PC-9 (cell line): Measurements from ENCODE around the gene MIDN. TPM values are rescaled to one million over a fixed set of nuclear protein-coding genes. Genes with fewer than 3 reads are reported as not detected.

Source experiments
- BruUV-seq: library from RNA; stranded (reverse); fragments of 400-500 nt; replicated peaks from 2 replicates; lab custom pipeline; 2021; lab: Mats Ljungman, UMichigan
- CTCF ChIA-PET: fragments of 300-600 bp; sonication (Branson Sonifier 250); formaldehyde crosslinking; loops from one replicate; lab custom pipeline; 2022; ENCODE audit warnings: antibody characterized with exemption; lab: Charles Lee
- POLR2A ChIA-PET: fragments of 300-600 bp; sonication (Branson Sonifier 250); formaldehyde crosslinking; loops from one replicate; lab custom pipeline; 2022; ENCODE audit warnings: antibody characterized with exemption; ENCODE audit not compliant: unreplicated experiment; lab: Charles Lee
- DNase-seq, 2 experiments: peaks; one replicate each; pipeline versions ENCODE4 v3.0.0 to v3.0.0-alpha.2; 2015 to 2022; ENCODE audit warnings: mixed read lengths in 1 of 2
- H2AFZ ChIP-seq: fragments of 200-600 bp; sonication (generic); 2 replicates; pipeline ENCODE4 v1.8.1; 2017; ENCODE audit warnings: antibody characterized with exemption
- H3F3A ChIP-seq: fragments of 200-600 bp; sonication (generic); 2 replicates; pipeline ENCODE4 v1.8.1; 2017; ENCODE audit warnings: antibody characterized with exemption, mild to moderate bottlenecking, low read depth; ENCODE audit not compliant: insufficient read depth
- H3K27ac ChIP-seq: fragments of 200-600 bp; sonication (generic); 2 replicates; pipeline ENCODE4 v1.6.1; 2016; ENCODE audit warnings: mixed run types
- H3K27me3 ChIP-seq: fragments of 200-600 bp; sonication (generic); 2 replicates; pipeline ENCODE4 v1.6.1; 2016; ENCODE audit warnings: low read depth, mixed run types; ENCODE audit not compliant: insufficient read depth
- H3K36me3 ChIP-seq: fragments of 200-600 bp; sonication (generic); 2 replicates; pipeline ENCODE4 v1.6.1; 2016; ENCODE audit warnings: low read depth, mixed run types
- H3K4me1 ChIP-seq: fragments of 200-600 bp; sonication (generic); replicated peaks from 2 replicates; pipeline ENCODE4 v1.6.1; 2016; ENCODE audit warnings: mixed run types; ENCODE audit not compliant: insufficient read depth
- H3K4me2 ChIP-seq: fragments of 200-600 bp; sonication (generic); 2 replicates; pipeline ENCODE4 v1.6.1; 2017; ENCODE audit warnings: mixed run types
- H3K4me3 ChIP-seq: fragments of 200-600 bp; sonication (generic); 2 replicates; pipeline ENCODE4 v1.6.1; 2016; ENCODE audit warnings: mixed run types
- H3K79me2 ChIP-seq: fragments of 200-600 bp; sonication (generic); 2 replicates; pipeline ENCODE4 v1.6.1; 2017; ENCODE audit warnings: low read depth, mixed run types
- H3K9me2 ChIP-seq: fragments of 200-600 bp; sonication (generic); 2 replicates; pipeline ENCODE4 v1.8.1; 2017; ENCODE audit warnings: mild to moderate bottlenecking; ENCODE audit not compliant: insufficient read depth
- H3K9me3 ChIP-seq: fragments of 200-600 bp; sonication (generic); 2 replicates; pipeline ENCODE4 v1.8.1; 2016; ENCODE audit warnings: low read depth; ENCODE audit not compliant: insufficient read depth
- H4K20me1 ChIP-seq: fragments of 200-600 bp; sonication (generic); 2 replicates; pipeline ENCODE4 v1.8.1; 2017; ENCODE audit not compliant: insufficient read depth
- EZH2 ChIP-seq: fragments of 200-600 bp; sonication (generic); IDR thresholded peaks from 2 replicates; pipeline ENCODE4 v1.8.0; 2017; ENCODE audit warnings: antibody characterized with exemption, low read depth
- intact Hi-C: fragments of 100-400 bp; cut with micrococcal nuclease; formaldehyde crosslinking; loops from one replicate; pipeline ENCODE4 v1.10.0; 2022; ENCODE audit not compliant: unreplicated experiment
- total RNA-seq: library from RNA; stranded (reverse); gene quantifications from 2 replicates; pipeline ENCODE4 v1.2.3, GENCODE V29; 2021
- TF ChIP-seq, protein P1 (sequence below): fragments of 200-600 bp; sonication (generic); conservative IDR thresholded peaks from 2 replicates; pipeline ENCODE4 v1.6.1; 2017; ENCODE audit warnings: mixed run types, antibody characterized with exemption, mild to moderate bottlenecking, moderate library complexity

The MIDN gene
- total RNA-seq, 1 experiment from 2014 or later, result 61.4 TPM

DNA sequence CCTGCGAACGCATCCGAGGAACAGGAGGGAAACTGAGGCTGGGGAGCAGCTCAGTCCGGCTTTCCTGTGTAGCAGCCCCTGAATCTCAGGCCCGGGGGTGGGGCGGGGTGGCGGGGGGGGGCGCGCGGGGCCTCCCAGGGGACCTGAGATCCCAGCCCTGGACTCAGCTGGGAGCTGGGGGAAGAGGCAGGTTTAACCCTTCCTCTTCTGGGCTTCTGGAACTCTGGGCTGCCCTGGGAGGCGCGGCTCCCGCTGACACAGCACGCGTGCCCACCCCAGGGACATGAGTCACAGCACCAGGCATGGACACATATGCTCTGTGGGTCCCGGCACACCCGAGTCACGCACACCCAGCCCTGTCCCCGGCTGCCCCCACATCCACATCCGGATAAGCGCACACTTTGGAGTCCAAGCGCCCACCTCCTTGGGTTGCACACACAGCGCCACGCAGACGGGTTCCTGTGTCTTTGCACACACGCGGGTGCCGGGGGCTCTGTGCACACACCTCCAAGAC lies 17.3 kb downstream of the MIDN start:
- H3K9me2 ChIP-seq, result no peaks in the 10 kb centered on the region
- H4K20me1 ChIP-seq, result no peaks in the 10 kb centered on the region
- H2AFZ ChIP-seq, result no peak overlapping the region
- H3K4me1 ChIP-seq, result peaks cover 40% of the 10 kb centered on the region
- H3K27me3 ChIP-seq, result no peaks in the 10 kb centered on the region
- no TSS peak for BruUV-seq
- ChIA-PET CTCF (interaction anchor here (5.0 kb wide), 1 partner anchor 21 kb away, joined by 76 read pairs; no protein-coding TSS in a partner anchor), POLR2A (interaction anchor here (0.6 to 2.1 kb wide), 5 partner anchors 13 to 239 kb away, joined by 3 to 33 read pairs (median 7); no protein-coding TSS in a partner anchor)
- peak overlapping the region; percentile 59; the same call in 1 of the 2 replicates for H3K4me3 ChIP-seq
- peak overlapping the region; percentile 78 for H3K4me2 ChIP-seq
- peak overlapping the region; percentile 49 for H3K27ac ChIP-seq
- H3K79me2 ChIP-seq, result peaks cover 21% of the 10 kb centered on the region
- DNase-seq, result peak in 1 of 2 experiments; percentile 43
- no peaks in the 10 kb centered on the region for H3K36me3 ChIP-seq
- H3K9me3 ChIP-seq, result no peaks in the 10 kb centered on the region
- intact Hi-C loops, result loop anchor here (2.0 kb wide), 1 partner anchor 13 kb away; no protein-coding TSS in a partner anchor
- TF ChIP-seq, protein P1, sequence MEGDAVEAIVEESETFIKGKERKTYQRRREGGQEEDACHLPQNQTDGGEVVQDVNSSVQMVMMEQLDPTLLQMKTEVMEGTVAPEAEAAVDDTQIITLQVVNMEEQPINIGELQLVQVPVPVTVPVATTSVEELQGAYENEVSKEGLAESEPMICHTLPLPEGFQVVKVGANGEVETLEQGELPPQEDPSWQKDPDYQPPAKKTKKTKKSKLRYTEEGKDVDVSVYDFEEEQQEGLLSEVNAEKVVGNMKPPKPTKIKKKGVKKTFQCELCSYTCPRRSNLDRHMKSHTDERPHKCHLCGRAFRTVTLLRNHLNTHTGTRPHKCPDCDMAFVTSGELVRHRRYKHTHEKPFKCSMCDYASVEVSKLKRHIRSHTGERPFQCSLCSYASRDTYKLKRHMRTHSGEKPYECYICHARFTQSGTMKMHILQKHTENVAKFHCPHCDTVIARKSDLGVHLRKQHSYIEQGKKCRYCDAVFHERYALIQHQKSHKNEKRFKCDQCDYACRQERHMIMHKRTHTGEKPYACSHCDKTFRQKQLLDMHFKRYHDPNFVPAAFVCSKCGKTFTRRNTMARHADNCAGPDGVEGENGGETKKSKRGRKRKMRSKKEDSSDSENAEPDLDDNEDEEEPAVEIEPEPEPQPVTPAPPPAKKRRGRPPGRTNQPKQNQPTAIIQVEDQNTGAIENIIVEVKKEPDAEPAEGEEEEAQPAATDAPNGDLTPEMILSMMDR, result no peak
- no peak for TF ChIP-seq EZH2
- peaks cover 42% of the 10 kb centered on the region; the same call in 1 of the 2 replicates for H3F3A ChIP-seq

DNA sequence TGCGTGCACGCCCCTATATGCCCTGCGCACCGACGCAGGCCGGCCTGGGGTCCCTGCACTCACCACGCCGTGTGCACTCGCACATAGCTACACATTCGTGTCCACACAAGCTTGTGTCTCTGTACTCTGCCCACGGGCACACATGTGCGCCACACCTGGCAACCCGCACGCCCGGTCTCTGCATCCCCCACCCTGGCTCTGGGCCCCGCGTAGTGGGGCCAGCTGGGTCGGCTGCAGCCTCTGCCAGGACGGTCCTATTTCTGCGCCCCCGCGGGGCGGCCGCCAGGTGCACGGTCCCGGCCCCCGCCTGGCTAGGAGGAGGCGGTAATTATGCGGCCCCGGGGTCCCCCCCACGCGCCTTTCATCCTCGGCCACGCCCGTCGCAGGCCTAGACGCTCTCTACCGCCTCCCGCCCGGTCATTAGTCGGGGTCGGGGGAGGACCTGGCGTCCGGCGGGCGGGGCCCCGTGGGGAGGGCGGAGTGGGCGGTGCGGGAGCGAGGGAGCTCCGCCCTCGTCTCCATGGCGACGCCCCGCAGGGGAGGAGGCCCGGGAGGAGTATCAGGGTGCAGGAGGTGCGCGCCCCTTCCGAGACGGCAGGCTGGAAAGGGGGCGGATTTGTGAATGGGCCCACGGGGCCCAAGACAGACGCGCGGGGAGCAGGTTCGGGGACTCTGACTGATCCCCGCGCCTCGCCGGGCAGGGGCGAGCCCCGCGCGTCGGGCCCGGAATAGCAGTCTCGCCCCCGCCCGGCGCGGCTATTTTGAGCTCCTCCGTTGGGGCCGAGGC lies 17.9 kb downstream of the MIDN start:
- ChIA-PET CTCF (interaction anchor here (0.5 to 5.0 kb wide), 3 partner anchors 13 to 153 kb away, joined by 5 to 76 read pairs (median 5); no protein-coding TSS in a partner anchor), POLR2A (interaction anchor here (0.5 to 2.1 kb wide), 6 partner anchors 11 to 574 kb away, joined by 5 to 33 read pairs (median 8); no protein-coding TSS in a partner anchor)
- Histone ChIP-seq H3K9me2 (no peaks in the 10 kb centered on the region), H2AFZ (no peak overlapping the region), H3K79me2 (peaks cover 24% of the 10 kb centered on the region), H3K27me3 (no peaks in the 10 kb centered on the region), H3F3A (peaks cover 42% of the 10 kb centered on the region; the same call in 1 of the 2 replicates), H3K9me3 (no peaks in the 10 kb centered on the region), H3K36me3 (no peaks in the 10 kb centered on the region), H4K20me1 (peaks cover under 1% of the 10 kb centered on the region; the same call in 1 of the 2 replicates), H3K4me2 (peak overlapping the region; percentile 78), H3K27ac (peak overlapping the region; percentile 49), H3K4me3 (peak overlapping the region; percentile 59), H3K4me1 (peaks cover 46% of the 10 kb centered on the region)
- intact Hi-C loops, result loop anchor here (2.0 kb wide), 1 partner anchor 14 kb away; no protein-coding TSS in a partner anchor
- TF ChIP-seq, protein P1, result no peak
- no peak for TF ChIP-seq EZH2
- no TSS peak for BruUV-seq
- peak; percentile 55 to 92 for DNase-seq

DNA sequence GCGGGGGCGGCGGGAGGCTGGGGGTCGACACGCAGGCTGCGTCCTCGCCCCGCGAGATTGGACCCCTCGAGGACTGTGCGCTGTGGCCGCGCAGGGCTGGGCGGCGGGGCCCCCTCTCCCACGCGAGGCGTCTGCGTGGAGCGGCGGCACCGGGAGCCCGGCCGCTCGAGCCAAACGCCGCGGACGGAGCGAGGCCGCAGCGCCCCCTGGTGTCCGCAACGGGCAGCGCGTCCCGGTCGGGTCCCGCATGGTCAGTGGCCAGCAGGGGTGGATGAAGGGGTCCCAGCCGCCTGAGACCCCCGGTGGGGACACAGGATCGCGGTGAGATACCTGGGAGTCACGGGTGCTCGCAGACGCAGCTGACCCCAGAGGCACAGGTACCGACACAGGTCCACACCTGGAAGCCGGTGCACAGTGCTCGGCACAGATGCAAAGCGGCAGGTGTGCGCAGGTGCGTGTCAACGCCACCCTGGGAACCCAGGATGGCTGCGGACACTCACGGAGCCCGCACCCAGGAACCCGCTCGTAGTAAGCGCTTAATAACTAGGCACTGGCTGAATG lies 18.6 kb downstream of the MIDN start:
- intact Hi-C loops, result loop anchor here (2.0 kb wide), 1 partner anchor 14 kb away; no protein-coding TSS in a partner anchor

More for the DNA sequence above, 18.6 kb downstream of the MIDN start:
- Histone ChIP-seq H3F3A (peaks cover 36% of the 10 kb centered on the region; the same call in 1 of the 2 replicates), H3K4me3 (peak overlapping the region; percentile 59), H3K9me3 (no peaks in the 10 kb centered on the region), H2AFZ (no peak overlapping the region), H3K9me2 (no peaks in the 10 kb centered on the region), H3K27me3 (no peaks in the 10 kb centered on the region), H3K36me3 (0 out of 2 replicates have a peak, but pooled peaks cover 1% of the 10 kb centered on the region), H3K4me2 (peak overlapping the region; percentile 78), H3K27ac (no peak overlapping the region), H3K79me2 (peaks cover 24% of the 10 kb centered on the region), H3K4me1 (peaks cover 49% of the 10 kb centered on the region), H4K20me1 (peaks cover 4% of the 10 kb centered on the region; the same call in 1 of the 2 replicates)
- BruUV-seq, result no TSS peak
- CTCF ChIA-PET, result interaction anchor here (0.5 to 5.0 kb wide), 3 partner anchors 14 to 154 kb away, joined by 5 to 76 read pairs (median 5); no protein-coding TSS in a partner anchor
- TF ChIP-seq, protein P1, result peak; percentile 80
- TF ChIP-seq EZH2, result no peak
- peak in 1 of 2 experiments; percentile 73 for DNase-seq
- POLR2A ChIA-PET, result interaction anchor here (0.5 to 2.1 kb wide), 5 partner anchors 12 to 575 kb away, joined by 5 to 33 read pairs (median 10); no protein-coding TSS in a partner anchor
